Tibial nerve (tissue), 3 donors: ENCODE data around the gene E2F4.

ENCODE experiments used
- POLR2A ChIP-seq, 2 donors: fragments of 450-650 bp; IDR thresholded peaks; one replicate each; pipeline ENCODE4 v1.6.1; 2017; ENCODE audit warnings: antibody characterized with exemption in 2 of 2, mild to moderate bottlenecking in 2 of 2, moderate library complexity in 2 of 2
- TF ChIP-seq, protein P1 (sequence below), 5 experiments: fragments of 200-600 bp in 3 of 5; fragments of 450-650 bp in 2 of 5; sonication (generic) in 3 of 5; IDR thresholded peaks; one replicate each; pipeline ENCODE4 v1.5.1; 2016 to 2019; ENCODE audit warnings: antibody characterized with exemption in 5 of 5, mild to moderate bottlenecking in 3 of 5, moderate library complexity in 2 of 5

DNA sequence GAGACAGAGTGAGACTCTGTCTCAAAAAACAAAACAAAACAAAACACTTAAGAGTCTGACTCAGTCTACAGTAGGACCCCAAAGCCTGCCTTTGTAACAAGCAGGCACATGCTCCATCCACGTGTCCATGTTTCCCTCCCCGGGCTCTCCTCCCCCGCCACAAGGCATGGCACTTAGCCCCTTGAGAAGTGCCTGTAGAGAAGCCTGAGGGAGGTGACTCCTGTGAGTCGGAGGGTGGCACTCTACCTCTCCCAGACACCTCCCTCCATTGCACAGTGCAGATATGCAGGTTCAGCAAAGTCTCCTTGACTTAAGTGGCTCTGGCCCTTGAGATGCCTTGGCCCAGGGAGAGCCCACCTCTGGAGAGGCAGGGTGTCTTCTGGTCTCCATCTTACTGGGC, 48.6 kb downstream of the E2F4 start:
- TF ChIP-seq, protein P1, sequence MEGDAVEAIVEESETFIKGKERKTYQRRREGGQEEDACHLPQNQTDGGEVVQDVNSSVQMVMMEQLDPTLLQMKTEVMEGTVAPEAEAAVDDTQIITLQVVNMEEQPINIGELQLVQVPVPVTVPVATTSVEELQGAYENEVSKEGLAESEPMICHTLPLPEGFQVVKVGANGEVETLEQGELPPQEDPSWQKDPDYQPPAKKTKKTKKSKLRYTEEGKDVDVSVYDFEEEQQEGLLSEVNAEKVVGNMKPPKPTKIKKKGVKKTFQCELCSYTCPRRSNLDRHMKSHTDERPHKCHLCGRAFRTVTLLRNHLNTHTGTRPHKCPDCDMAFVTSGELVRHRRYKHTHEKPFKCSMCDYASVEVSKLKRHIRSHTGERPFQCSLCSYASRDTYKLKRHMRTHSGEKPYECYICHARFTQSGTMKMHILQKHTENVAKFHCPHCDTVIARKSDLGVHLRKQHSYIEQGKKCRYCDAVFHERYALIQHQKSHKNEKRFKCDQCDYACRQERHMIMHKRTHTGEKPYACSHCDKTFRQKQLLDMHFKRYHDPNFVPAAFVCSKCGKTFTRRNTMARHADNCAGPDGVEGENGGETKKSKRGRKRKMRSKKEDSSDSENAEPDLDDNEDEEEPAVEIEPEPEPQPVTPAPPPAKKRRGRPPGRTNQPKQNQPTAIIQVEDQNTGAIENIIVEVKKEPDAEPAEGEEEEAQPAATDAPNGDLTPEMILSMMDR (IDR thresholded peaks at IDR 0.05): no peak
- no peak for TF ChIP-seq POLR2A (IDR thresholded peaks at IDR 0.05)
